Testis (tissue), 3 donors: ENCODE measurements around the gene PRLHR. TPM values are rescaled to one million over a fixed set of nuclear protein-coding genes. Genes with fewer than 3 reads are reported as not detected.

Source experiments
- DNase-seq: peaks from one replicate; pipeline ENCODE4 v3.0.0-alpha.2; 2019
- H3K27ac ChIP-seq, 2 donors: fragments of 200-600 bp; sonication (generic); one replicate each; pipeline ENCODE4 v1.5.1; 2019
- H3K27me3 ChIP-seq: fragments of 200-600 bp; sonication (generic); one replicate; pipeline ENCODE4 v1.5.1; 2019
- H3K36me3 ChIP-seq: fragments of 200-600 bp; sonication (generic); one replicate; pipeline ENCODE4 v1.5.1; 2017; ENCODE audit warnings: low read depth; ENCODE audit errors: missing control alignments
- H3K4me1 ChIP-seq: fragments of 200-600 bp; sonication (generic); one replicate; pipeline ENCODE4 v1.5.1; 2019
- H3K4me3 ChIP-seq, 2 donors: fragments of 200-600 bp; sonication (generic); one replicate each; pipeline ENCODE4 v1.5.1; 2017 to 2019
- H3K9me3 ChIP-seq: fragments of 200-600 bp; sonication (generic); one replicate; pipeline ENCODE4 v1.5.1; 2017
- POLR2A ChIP-seq: fragments of 450-650 bp; IDR thresholded peaks from one replicate; pipeline ENCODE4 v1.6.1; 2017; ENCODE audit warnings: antibody characterized with exemption, mild to moderate bottlenecking, moderate library complexity
- WGBS, 2 donors: methylation state at CpG; one replicate each; pipeline ENCODE4 v1.1.5; 2018; 5-methylcytosine and 5-hydroxymethylcytosine counted together
- intact Hi-C: fragments of 100-400 bp; cut with DNase I; formaldehyde crosslinking; loops from one replicate; pipeline ENCODE4 v1.15.1; 2023; ENCODE audit warnings: low total_unique reads
- polyA plus RNA-seq: library from polyadenylated mRNA; stranded (reverse); fragments of 350-450 nt; fragmentation: Illumina TruSeq; extraction: RNeasy Lipid Tissue Mini Kit (QIAGEN cat#74804); gene quantifications from one replicate; pipeline ENCODE4 v1.2.3, GENCODE V29; 2014; ENCODE audit warnings: low read depth, low replicate concordance; ENCODE audit not compliant: insufficient read depth
- total RNA-seq, 2 donors: library from RNA; depleted of rRNA; stranded (reverse); fragments of >200 nt; gene quantifications; one replicate each; pipeline ENCODE4 v1.2.3, GENCODE V29; 2016
- TF ChIP-seq, protein P1 (sequence below), 3 experiments: fragments of 450-650 bp in 2 of 3; fragments of 200-600 bp in 1 of 3; sonication (generic) in 1 of 3; IDR thresholded peaks; one replicate each; pipeline ENCODE4 v1.5.1; 2016 to 2019; ENCODE audit warnings: antibody characterized with exemption in 3 of 3, mild to moderate bottlenecking in 2 of 3, moderate library complexity in 1 of 3

PRLHR gene
- total and polyA plus RNA-seq, 3 donors from 2014 or later: 0.12 to 0.79 TPM; not detected in 1

DNA sequence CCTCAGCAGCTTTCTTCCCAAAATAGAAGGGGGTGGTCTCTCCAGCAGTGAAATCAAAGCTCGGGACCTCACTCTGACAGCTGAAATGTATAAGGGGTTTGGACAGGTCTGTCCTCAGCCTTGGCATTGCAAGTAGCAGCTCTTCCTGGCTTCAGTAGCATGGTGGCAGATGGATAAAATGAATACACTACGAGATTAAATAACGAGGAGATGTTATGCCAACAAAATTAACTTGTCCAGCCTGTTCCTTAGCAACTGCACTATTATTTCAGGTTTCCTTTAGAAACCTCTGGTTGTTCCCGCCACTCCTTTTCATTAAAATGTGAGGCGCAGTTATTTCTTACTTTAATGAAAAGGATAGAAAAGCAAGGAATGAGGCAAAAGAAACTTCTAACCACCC lies 24.9 kb downstream of the PRLHR start:
- H3K27me3 ChIP-seq: no peaks in the 10 kb centered on the region
- intact Hi-C loops: no loop called here
- 60 to 76% methylated on average over 5 of the region's 5 CpGs for WGBS, 2 donors
- H3K27ac ChIP-seq: peak overlapping the region in 1 of 2 donors; percentile 53
- no peaks in the 10 kb centered on the region for H3K9me3 ChIP-seq
- no peak for DNase-seq
- TF ChIP-seq, protein P1, sequence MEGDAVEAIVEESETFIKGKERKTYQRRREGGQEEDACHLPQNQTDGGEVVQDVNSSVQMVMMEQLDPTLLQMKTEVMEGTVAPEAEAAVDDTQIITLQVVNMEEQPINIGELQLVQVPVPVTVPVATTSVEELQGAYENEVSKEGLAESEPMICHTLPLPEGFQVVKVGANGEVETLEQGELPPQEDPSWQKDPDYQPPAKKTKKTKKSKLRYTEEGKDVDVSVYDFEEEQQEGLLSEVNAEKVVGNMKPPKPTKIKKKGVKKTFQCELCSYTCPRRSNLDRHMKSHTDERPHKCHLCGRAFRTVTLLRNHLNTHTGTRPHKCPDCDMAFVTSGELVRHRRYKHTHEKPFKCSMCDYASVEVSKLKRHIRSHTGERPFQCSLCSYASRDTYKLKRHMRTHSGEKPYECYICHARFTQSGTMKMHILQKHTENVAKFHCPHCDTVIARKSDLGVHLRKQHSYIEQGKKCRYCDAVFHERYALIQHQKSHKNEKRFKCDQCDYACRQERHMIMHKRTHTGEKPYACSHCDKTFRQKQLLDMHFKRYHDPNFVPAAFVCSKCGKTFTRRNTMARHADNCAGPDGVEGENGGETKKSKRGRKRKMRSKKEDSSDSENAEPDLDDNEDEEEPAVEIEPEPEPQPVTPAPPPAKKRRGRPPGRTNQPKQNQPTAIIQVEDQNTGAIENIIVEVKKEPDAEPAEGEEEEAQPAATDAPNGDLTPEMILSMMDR (IDR thresholded peaks at IDR 0.05): no peak
- no peak for TF ChIP-seq POLR2A
- no peak overlapping the region for H3K4me3 ChIP-seq
- peaks cover 14% of the 10 kb centered on the region for H3K4me1 ChIP-seq
- no peaks in the 10 kb centered on the region for H3K36me3 ChIP-seq

DNA sequence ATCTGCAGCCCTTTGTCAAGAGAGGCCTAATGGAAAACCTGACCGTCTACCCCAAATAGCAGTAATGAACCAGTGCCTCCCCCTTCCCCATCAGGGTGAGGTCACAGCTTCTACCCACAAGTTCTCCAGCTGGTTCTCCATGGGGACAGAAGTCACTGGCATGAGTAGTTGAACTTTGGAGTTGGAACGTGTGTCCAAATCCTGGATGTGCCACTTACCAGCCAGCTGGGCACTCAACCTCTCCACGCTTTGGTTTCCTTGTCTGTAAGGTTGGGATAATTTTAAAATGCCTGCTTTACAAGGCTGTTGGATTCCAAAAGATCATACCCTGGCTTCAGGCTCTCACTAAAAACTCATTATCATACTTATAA lies 25.6 kb downstream of the PRLHR start:
- Histone ChIP-seq H3K27ac (peak overlapping the region in 1 of 2 donors; percentile 53), H3K27me3 (no peaks in the 10 kb centered on the region), H3K9me3 (no peaks in the 10 kb centered on the region), H3K36me3 (no peaks in the 10 kb centered on the region), H3K4me1 (peaks cover 14% of the 10 kb centered on the region), H3K4me3 (no peak overlapping the region)
- no peak for TF ChIP-seq POLR2A
- TF ChIP-seq, protein P1 (IDR thresholded peaks at IDR 0.05): no peak
- no peak for DNase-seq
- intact Hi-C loops: loop anchor here (5.0 kb wide), 1 partner anchor 152 kb away; no protein-coding TSS in a partner anchor
- 87 to 100% methylated on average over 2 to 3 of the region's 3 CpGs for whole genome bisulfite sequencing, 2 donors

DNA sequence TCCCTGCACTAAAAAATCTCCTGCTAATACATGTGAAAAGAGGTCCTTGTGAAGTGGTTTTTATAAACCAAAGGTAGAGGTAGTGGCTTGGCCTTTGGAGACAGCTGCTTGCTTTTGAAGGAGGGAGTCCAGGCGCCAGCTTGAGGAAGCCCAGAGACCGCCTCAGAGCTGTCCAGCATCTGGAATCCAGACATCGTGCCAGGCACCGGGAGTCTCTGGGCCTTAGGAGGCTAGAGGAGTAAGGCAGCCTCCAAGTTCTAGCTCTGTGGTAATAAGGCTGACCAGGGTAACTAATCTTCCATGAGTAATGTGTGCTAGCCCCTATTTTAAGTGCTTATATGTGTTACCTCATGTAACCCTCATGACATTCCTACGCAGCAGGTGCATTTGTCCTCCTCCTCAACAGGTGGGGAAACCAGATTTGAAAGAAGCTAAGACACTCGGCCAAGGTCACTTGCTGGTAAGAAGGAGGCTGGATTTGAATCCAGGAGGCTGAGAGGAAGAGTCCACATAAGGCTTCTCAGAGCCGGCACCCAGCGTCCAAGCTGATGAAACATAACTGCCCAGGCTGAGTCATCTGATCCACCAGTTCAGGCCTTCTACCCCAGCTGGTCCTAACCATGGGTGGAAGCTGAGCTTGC lies 26.1 kb downstream of the PRLHR start:
- no peak for TF ChIP-seq POLR2A
- TF ChIP-seq, protein P1 (IDR thresholded peaks at IDR 0.05): no peak
- 76 to 86% methylated on average over 6 to 8 of the region's 8 CpGs for WGBS, 2 donors
- peak; percentile 26 for DNase-seq
- H3K4me3 ChIP-seq: no peak overlapping the region
- no peaks in the 10 kb centered on the region for H3K9me3 ChIP-seq
- intact Hi-C loops: loop anchor here (5.0 kb wide), 1 partner anchor 153 kb away; no protein-coding TSS in a partner anchor
- no peak overlapping the region for H3K27ac ChIP-seq
- H3K4me1 ChIP-seq: peaks cover 14% of the 10 kb centered on the region
- no peaks in the 10 kb centered on the region for H3K27me3 ChIP-seq
- no peaks in the 10 kb centered on the region for H3K36me3 ChIP-seq

DNA sequence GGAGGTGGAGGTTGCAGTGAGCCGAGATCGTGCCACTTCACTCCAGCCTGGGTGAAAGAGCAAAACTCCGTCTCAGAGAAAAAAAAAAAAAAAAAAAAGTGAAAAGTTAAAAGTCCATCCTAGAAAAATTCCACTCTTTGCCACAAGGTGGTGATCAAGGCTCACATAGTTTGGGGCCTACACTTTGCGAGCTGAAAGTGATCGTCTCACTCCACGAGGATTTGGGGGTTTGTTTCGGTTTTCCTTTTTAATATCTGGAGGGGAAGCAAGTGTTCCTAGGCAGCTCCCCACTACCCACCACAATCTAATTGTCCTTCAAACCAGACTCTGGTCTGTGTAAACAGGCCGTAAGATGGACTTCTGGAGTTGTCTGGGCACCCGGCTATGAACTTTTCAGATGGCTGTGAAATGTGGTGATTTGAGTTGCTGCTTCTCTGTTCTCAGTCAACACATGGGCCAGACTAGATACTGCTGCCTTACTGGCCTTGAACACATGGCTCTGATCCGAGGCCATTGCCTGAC lies 27.1 kb downstream of the PRLHR start:
- H3K36me3 ChIP-seq: no peaks in the 10 kb centered on the region
- intact Hi-C loops: loop anchor here (5.0 kb wide), 1 partner anchor 154 kb away; no protein-coding TSS in a partner anchor
- DNase-seq: peak; percentile 63
- no peaks in the 10 kb centered on the region for H3K9me3 ChIP-seq
- no peak overlapping the region for H3K27ac ChIP-seq
- no peak for TF ChIP-seq POLR2A
- TF ChIP-seq, protein P1 (IDR thresholded peaks at IDR 0.05): peak; percentile 85 to 95 (median 91)
- 21 to 37% methylated on average over 10 of the region's 10 CpGs for WGBS, 2 donors
- peaks cover 14% of the 10 kb centered on the region for H3K4me1 ChIP-seq
- H3K27me3 ChIP-seq: no peaks in the 10 kb centered on the region
- no peak overlapping the region for H3K4me3 ChIP-seq
